ENCODE measurements around the gene USF3.

Gene USF3

DNA sequence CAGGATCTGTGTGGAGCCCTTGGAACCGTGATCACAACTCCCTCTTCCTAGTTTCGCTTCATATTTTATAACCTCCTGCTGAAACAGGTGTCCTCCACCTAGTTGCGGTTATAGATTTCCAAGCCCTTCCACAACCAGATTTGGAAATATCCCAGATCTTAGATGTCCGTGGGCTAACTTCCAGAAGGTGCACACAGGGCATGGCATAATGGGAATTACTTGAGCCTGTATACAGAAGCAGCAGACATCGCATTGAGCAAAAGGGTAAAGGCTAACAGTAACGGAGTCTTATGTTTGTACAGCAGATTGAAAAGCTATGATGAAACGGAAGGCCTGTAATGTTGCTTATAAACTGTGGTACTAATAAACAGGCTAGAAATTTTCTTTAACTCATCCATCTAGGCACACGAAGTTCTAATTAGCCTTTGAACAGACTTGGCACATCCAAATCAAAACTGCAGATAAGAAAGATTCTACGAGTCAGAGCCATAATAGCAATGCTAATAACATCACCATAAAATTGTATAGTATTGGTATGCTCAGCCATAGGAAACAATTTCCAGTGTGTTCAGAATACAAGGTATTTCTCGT lies 1.2 kb upstream of the USF3 start:
- DNase-seq (ENCODE audit: low read depth), result peak; percentile 22
- H3K4me3 ChIP-seq (replicated peaks; ENCODE audit: low read depth, low read length), result peak overlapping the region; percentile 66
- TF ChIP-seq, protein P1, sequence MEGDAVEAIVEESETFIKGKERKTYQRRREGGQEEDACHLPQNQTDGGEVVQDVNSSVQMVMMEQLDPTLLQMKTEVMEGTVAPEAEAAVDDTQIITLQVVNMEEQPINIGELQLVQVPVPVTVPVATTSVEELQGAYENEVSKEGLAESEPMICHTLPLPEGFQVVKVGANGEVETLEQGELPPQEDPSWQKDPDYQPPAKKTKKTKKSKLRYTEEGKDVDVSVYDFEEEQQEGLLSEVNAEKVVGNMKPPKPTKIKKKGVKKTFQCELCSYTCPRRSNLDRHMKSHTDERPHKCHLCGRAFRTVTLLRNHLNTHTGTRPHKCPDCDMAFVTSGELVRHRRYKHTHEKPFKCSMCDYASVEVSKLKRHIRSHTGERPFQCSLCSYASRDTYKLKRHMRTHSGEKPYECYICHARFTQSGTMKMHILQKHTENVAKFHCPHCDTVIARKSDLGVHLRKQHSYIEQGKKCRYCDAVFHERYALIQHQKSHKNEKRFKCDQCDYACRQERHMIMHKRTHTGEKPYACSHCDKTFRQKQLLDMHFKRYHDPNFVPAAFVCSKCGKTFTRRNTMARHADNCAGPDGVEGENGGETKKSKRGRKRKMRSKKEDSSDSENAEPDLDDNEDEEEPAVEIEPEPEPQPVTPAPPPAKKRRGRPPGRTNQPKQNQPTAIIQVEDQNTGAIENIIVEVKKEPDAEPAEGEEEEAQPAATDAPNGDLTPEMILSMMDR (IDR thresholded peaks at IDR 0.05; ENCODE audit: low read length, missing control alignments), result no peak

DNA sequence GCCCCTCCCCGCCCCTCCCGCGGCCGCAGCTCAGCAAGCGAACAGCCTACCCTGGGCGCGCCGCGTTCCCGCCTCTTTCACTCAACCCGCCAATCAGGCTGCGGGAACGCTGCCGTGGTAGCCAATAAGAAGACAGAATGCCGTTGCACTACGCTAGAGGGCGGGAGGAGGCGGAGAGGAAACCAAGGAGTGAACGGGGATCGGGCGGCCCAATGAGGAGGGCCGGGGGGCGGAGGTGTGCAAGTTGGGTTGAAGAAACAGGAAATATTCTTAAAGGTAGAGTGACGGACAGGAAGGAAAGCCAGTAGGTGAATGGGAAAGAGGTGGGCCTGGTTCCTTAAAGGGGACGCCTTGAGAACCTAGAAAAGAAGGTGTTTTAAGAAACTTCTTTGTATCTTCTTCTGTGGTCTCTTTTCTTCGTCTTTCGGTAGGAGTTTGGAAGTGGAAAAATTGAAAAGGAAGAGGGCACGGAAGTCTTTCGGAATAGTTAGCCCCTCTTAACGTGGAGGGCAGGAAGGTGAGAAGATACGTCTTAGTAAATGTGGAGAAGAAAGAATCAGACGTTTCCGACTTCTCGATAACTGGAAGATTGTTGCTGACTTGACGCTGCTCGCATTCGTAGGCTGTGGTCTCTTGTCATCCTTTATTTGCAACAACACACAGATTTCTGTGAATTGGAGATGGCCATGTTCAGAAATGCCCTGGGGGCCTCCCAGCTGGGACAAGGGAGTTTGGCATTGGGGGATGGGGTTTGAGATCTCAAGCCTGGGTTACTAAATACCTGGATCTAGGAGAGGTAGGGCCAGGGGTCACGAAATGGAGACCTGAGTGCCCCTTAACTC lies 437 bp upstream of the USF3 start:
- TF ChIP-seq, protein P1 (IDR thresholded peaks at IDR 0.05; ENCODE audit: low read length, missing control alignments), result no peak
- H3K4me3 ChIP-seq (replicated peaks; ENCODE audit: low read depth, low read length), result peak overlapping the region; percentile 72
- peak; percentile 99 for DNase-seq (ENCODE audit: low read depth)

DNA sequence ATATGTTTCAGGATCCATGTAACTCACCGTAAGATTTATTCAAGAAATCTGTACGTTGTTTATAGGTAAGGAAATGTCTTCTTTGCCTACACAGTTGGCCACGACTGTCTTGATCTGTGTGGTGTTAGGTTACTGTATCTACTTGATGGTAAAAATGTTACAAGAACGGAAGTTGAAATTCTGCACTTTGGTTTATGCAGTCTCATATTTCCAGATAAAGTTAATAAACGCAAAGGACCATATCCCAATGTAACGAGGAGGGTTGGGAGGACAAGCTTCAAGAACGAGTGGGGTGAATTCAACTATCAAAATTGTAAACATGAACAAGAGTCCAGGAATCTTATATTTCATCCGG lies 1.0 kb downstream of the USF3 start:
- TF ChIP-seq, protein P1 (IDR thresholded peaks at IDR 0.05; ENCODE audit: low read length, missing control alignments), result no peak
- peak overlapping the region; percentile 72 for H3K4me3 ChIP-seq (replicated peaks; ENCODE audit: low read depth, low read length)
- DNase-seq (ENCODE audit: low read depth), result peak; percentile 7

DNA sequence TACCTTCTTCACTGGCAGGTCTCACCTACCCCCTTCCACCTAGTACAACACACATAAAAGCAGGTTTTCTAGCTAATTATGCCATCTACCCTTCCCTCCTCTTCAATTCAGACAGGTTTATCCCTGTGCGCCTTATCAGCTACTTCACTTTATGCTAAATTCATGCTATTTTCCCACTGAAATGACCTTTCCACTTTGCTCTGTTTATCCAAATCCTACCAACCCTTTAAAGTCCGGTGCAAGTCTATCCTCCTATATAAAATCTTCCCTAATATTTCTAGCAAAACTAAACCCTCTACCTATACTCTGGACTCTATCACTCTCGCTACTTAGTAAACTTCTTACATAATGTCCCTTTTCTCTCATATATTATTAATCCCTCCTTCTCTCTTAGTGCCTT lies 6.0 kb downstream of the USF3 start:
- H3K4me3 ChIP-seq (replicated peaks; ENCODE audit: low read depth, low read length), result no peak overlapping the region
- TF ChIP-seq, protein P1 (IDR thresholded peaks at IDR 0.05; ENCODE audit: low read length, missing control alignments), result no peak
- no peak for DNase-seq (ENCODE audit: low read depth)

DNA sequence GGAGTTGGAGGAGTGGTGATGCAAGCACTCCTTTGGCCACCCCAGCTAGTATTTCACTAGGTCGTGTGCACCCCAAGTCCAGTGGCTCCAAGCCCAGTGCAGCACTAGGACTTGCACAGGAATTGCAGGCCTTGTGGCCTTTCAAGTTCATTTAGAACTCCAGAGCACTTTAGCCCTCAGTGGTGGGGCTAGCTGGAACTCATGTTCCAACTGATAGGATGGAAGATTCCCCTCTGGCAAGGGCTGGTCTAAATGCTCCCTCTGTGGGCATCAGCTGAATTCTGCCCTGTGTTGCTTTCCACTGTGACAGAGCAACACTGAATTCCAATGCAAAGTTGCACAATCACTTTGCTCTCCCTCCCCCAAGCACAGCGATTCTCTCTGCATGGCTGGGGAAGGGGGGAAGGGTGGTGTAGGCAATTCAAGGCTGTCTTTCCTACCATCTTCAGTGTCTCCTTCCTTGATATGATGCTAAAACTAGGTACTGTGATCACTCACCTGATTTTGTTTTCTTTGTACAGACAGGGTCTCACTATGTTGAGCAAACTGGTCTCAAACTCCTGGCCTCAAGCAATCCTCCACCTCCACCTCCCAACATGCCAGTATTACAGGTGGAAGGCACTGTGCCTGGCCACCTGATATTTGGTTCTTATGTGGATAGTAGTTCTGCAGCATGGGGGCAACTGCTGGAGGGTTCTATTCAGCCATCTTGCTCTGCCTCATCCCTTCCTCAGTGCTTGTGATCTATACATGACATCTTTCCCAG lies 10.3 kb downstream of the USF3 start:
- TF ChIP-seq, protein P1 (IDR thresholded peaks at IDR 0.05; ENCODE audit: low read length, missing control alignments), result no peak
- peak; percentile 75 for DNase-seq (ENCODE audit: low read depth)
- H3K4me3 ChIP-seq (replicated peaks; ENCODE audit: low read depth, low read length), result no peak overlapping the region

DNA sequence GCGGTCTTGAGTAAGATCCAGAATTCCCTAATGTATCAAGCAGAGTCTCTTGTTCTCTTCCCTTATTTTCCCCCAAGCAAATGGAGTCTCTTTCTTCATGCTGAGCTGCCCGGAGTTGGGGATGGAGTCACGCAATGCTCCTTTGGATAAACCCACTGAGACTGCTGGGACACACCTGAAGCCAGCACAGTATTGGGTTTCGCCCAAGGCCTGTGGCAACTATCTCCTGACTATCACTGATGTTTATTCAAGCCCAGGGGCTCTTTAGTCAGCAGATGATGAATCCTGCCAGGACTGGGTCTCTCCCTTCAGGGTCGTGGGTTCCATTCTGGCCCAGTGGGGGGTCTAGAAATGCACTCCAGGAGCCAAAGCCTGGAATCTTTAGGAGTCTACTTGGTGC lies 11.3 kb downstream of the USF3 start:
- H3K4me3 ChIP-seq (replicated peaks; ENCODE audit: low read depth, low read length), result no peak overlapping the region
- DNase-seq (ENCODE audit: low read depth), result no peak
- TF ChIP-seq, protein P1 (IDR thresholded peaks at IDR 0.05; ENCODE audit: low read length, missing control alignments), result no peak

Measured in fibroblast of pulmonary artery (primary cell).